Effector memory CD4-positive, alpha-beta T cell (primary cell): ENCODE measurements around the gene NUBP1.
"Not testable (repeated sequence)": the region's sequence is repeated elsewhere in the genome, so short reads cannot be mapped to it uniquely, and the experiment has no call there.

ENCODE experiments used
- DNase-seq, 3 donors: peaks; one replicate each; pipeline ENCODE4 v3.0.0-alpha.2; 2020
- H3K27ac ChIP-seq: 2 replicates; pipeline ENCODE4 v1.7.0; 2013; ENCODE audit warnings: mild to moderate bottlenecking, low read length, moderate library complexity; ENCODE audit not compliant: insufficient read depth, poor library complexity, severe bottlenecking
- H3K27me3 ChIP-seq: replicated peaks from 2 replicates; pipeline ENCODE4 v1.7.0; 2013; ENCODE audit warnings: mild to moderate bottlenecking, low read length; ENCODE audit not compliant: insufficient read depth, control insufficient read depth, poor library complexity, severe bottlenecking
- H3K36me3 ChIP-seq: 2 replicates; pipeline ENCODE4 v1.7.0; 2013; ENCODE audit warnings: mild to moderate bottlenecking, low read length, moderate library complexity; ENCODE audit not compliant: control insufficient read depth, insufficient read depth
- H3K4me1 ChIP-seq: 2 replicates; pipeline ENCODE4 v1.7.0; 2013; ENCODE audit warnings: low read length, mild to moderate bottlenecking; ENCODE audit not compliant: control insufficient read depth, insufficient read depth, poor library complexity, severe bottlenecking
- H3K4me3 ChIP-seq: 2 replicates; pipeline ENCODE4 v1.7.0; 2013; ENCODE audit warnings: low read length, low read depth, mild to moderate bottlenecking; ENCODE audit not compliant: insufficient read depth, poor library complexity, severe bottlenecking
- H3K9me3 ChIP-seq: 2 replicates; pipeline ENCODE4 v1.7.0; 2013; ENCODE audit warnings: mild to moderate bottlenecking, low read length, moderate library complexity; ENCODE audit not compliant: control insufficient read depth

Gene NUBP1

DNA sequence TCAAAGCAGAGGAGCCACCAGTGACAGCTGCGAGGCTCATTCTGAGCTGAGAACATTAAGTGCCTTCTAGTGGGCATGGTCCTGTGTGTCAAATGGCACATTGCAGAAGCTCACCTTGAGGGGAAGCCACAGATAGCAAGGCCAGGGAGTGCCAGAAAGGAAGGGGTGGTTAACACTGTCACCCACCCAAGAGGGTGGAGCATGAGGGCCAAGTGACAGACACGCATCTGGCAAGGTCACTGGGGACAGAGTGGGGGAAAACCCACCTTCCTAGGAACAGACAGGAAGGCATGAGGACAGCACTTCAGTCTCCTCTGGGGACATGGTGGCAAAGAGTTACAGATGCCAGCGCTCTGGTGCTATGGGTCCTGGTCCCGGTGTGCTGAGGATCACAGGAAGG is 22.1 kb downstream of the NUBP1 start:
- no peak overlapping the region for H3K27ac ChIP-seq
- H3K4me3 ChIP-seq: no peak overlapping the region
- H3K9me3 ChIP-seq: no peaks in the 10 kb centered on the region
- H3K4me1 ChIP-seq: no peaks in the 10 kb centered on the region
- peak in 1 of 3 donors; percentile 3 for DNase-seq
- peaks cover 40% of the 10 kb centered on the region for H3K36me3 ChIP-seq
- no peaks in the 10 kb centered on the region for H3K27me3 ChIP-seq

DNA sequence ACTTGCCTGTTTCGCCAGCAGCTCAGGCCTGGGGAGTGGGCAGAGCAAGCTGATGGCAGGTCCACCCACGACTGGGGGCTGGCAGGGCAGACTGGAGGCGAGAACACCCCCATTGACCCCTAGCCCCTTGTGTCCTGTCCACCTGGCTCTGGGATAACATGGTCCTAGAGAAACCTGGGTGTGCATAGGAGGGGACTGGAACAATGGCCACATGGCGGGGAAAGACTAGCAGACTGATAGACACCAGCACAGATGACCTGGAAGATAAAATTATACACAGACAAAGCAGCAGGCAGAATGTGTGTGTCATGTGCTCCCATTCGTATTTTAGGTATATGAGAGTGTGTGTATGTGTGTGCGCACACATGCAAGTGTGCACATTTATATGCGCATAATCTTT is 23.5 kb downstream of the NUBP1 start:
- Histone ChIP-seq H3K27me3 (no peaks in the 10 kb centered on the region), H3K9me3 (no peaks in the 10 kb centered on the region), H3K4me3 (no peak overlapping the region), H3K36me3 (peaks cover 26% of the 10 kb centered on the region), H3K4me1 (no peaks in the 10 kb centered on the region), H3K27ac (no peak overlapping the region)
- no peak for DNase-seq

DNA sequence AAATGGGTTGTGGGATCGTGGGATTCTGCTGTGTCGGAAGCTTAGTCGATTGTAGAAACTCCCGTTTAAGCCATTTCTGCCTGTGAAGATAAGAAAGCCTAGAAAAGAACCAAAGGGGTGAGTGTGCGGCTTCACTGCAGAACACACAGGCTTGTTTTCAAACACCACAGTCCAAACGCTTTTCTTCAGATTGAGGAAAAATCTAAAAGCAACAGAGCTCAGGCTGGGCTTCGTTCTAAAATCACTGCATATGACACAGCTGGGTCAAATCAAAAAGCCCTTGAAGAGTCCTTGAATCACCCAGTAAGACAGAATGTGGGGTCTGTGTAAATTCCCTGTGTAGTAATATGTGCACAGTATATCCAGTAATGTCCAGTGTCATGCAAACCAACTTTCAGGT is 25.7 kb downstream of the NUBP1 start:
- peaks cover 8% of the 10 kb centered on the region for H3K36me3 ChIP-seq
- H3K4me1 ChIP-seq: no peaks in the 10 kb centered on the region
- H3K27me3 ChIP-seq: no peaks in the 10 kb centered on the region
- no peak for DNase-seq
- no peak overlapping the region for H3K4me3 ChIP-seq
- H3K9me3 ChIP-seq: no peaks in the 10 kb centered on the region
- no peak overlapping the region for H3K27ac ChIP-seq

DNA sequence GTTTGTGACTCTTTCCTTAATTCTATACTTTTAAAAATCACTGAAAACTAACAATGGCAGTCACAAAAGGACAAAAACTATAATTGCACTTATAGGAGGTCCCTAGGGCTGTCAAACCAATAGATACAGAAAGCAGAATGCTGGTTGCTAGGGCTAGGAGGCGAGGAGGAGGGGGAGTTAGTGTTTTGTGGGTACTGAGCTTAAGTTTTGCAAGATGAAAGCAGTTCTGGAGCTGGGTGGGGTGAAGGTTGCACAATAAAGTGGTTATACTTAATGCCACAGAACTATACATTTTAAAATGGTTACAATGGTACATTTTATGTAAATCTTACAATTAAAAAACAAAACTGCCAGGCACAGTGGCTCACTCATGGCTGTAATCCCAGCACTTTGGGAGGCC is 27.3 kb downstream of the NUBP1 start:
- no peak for DNase-seq
- peaks cover 8% of the 10 kb centered on the region for H3K36me3 ChIP-seq
- no peaks in the 10 kb centered on the region for H3K4me1 ChIP-seq
- H3K9me3 ChIP-seq: no peaks in the 10 kb centered on the region
- H3K27me3 ChIP-seq: no peaks in the 10 kb centered on the region
- H3K27ac ChIP-seq: no peak overlapping the region
- H3K4me3 ChIP-seq: no peak overlapping the region

DNA sequence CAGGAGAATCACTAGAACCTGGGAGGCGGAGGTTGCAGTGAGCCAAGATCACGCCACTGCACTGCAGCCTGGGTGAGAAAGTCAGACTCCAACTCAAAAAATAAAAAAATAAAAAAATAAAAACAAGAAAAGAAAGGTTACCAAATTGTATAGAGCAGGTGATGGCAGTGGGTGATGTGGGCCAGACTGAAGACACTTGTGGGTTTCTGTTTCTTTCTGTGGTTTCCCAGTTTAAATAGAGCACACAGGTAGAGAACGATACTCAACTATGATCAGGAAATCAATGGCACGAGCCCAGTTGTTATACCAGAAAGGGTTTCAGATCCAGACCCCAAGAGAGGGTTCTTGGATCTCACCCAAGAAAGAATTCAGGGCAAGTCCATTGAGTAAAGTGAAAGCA is 32.6 kb downstream of the NUBP1 start:
- Histone ChIP-seq H3K36me3 (no peaks in the 10 kb centered on the region), H3K27ac (no peak overlapping the region), H3K27me3 (no peaks in the 10 kb centered on the region), H3K4me3 (no peak overlapping the region), H3K9me3 (no peaks in the 10 kb centered on the region), H3K4me1 (no peaks in the 10 kb centered on the region)
- DNase-seq: no peak

DNA sequence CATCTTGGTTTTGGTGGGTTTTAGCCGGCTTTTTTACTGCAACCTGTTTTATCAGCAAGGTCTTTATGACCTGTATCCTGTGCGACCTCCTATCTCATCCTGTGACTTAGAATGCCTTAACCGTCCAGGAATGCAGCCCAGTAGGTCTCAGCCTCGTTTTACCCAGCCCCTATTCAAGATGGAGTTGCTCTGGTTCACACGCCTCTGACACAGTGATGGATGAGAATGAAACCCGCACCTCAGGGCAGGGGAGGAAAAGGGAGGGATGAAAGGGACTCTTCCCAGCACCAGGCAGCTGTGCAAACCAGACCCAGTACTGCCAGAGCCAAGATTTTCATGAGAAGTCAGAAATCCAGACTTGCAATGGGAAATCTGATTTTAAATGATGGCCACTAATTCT is 33.3 kb downstream of the NUBP1 start:
- not testable (repeated sequence) for H3K27ac ChIP-seq, H3K4me3 ChIP-seq, H3K9me3 ChIP-seq, H3K27me3 ChIP-seq, H3K4me1 ChIP-seq, DNase-seq, H3K36me3 ChIP-seq

DNA sequence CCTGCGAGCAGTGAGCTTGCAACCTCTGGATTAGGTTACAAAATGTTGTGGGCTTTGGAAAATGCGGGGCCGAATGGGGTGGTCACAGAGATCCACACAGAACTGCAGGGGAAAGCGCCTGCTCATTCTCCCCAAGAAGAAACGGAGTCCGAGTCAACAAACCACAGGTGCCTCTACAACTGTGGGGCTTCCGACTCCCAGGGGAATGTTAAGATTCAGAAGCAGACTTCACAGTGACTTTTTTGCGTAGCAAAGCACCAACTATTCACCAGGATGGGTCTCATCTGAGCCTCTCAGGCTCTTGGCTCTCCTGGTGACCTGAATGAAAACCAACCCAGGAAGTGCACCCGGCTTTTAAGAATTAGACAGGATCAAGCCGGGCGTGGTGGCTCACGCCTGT is 33.7 kb downstream of the NUBP1 start:
- Histone ChIP-seq H3K4me3 (no peak overlapping the region), H3K27me3 (no peaks in the 10 kb centered on the region), H3K4me1 (no peaks in the 10 kb centered on the region), H3K9me3 (no peaks in the 10 kb centered on the region), H3K27ac (no peak overlapping the region), H3K36me3 (no peaks in the 10 kb centered on the region)
- no peak for DNase-seq

DNA sequence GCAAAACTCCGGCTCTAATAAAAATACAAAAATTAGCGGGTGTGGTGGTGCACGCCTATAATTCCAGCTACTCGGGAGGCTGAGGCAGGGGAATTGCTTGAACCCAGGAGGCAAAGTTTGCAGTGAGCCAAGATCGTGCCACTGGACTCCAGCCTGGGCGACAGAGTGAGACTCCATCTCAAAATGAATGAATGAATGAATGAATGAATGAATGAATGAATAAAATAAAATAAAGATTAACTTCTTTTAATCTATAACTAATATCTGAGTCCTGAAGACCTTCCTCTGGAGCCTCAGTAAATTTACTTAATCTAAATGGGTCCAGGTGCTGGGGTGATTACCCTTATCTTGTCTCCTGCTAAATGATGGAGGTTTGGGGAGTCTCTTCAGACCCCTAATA is 36.3 kb downstream of the NUBP1 start:
- not testable (repeated sequence) for DNase-seq, H3K4me1 ChIP-seq, H3K36me3 ChIP-seq, H3K9me3 ChIP-seq, H3K27ac ChIP-seq, H3K27me3 ChIP-seq, H3K4me3 ChIP-seq

DNA sequence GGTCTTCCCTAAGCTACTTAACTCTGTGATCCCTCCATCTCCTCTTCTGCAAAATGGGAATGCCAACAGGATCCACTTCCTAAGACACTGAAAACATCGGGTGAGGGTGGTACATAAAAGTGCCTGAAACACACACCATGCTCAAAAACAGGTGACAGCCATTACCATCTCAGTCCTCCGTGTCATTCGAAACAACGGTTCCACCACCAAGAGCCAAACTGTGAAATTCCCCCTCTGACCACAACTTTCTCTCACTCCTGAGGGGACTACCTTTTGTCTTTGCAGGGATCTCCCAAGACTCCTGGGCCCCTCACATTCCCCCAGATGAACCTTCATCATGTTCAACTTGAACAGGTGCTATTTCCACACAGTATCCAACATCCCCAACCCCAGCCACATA is 37.0 kb downstream of the NUBP1 start:
- Histone ChIP-seq H3K4me3 (no peak overlapping the region), H3K9me3 (no peaks in the 10 kb centered on the region), H3K27me3 (no peaks in the 10 kb centered on the region), H3K4me1 (no peaks in the 10 kb centered on the region), H3K36me3 (no peaks in the 10 kb centered on the region), H3K27ac (no peak overlapping the region)
- no peak for DNase-seq

DNA sequence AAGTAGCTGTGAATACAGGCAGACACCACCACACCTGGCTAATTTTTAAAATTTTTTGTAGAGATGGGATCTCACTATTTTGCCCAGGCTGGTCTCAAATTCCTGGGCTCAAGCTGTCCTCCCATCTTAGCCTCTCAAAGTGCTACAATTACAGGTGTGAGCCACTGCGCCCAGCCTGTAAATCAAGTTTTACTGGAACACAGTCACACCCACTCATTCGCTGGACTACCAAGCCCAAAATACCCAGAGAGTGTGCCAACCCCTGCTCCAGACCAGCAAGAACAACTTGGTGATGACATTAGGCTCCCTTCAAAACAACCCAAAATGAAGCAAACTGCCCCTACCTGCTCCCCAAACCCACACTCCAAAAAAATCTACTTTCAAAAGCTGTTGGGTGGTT is 39.0 kb downstream of the NUBP1 start:
- Histone ChIP-seq H3K9me3 (no peaks in the 10 kb centered on the region), H3K27ac (no peak overlapping the region), H3K4me1 (no peaks in the 10 kb centered on the region), H3K4me3 (no peak overlapping the region), H3K27me3 (no peaks in the 10 kb centered on the region), H3K36me3 (no peaks in the 10 kb centered on the region)
- no peak for DNase-seq

DNA sequence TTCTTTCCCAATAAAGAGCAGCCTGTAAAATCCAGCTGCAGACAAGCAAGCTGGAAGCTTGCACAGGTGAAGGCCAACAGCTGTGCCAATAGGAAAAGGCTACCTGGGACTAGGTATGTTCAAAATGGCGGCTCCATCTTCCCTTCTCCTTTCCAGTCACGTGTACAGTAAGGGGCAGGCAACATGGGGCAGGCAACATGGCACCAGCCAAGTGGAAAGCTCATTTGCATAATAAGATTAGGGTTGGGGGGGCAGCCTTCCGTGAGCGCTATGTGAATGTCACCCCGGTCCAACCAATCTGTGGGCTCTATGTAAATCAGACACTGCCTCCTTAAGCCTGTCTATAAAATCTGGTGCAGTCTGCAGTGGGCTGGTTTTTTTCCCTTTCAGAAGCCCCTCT is 43.7 kb downstream of the NUBP1 start:
- Histone ChIP-seq H3K27me3 (no peaks in the 10 kb centered on the region), H3K36me3 (no peaks in the 10 kb centered on the region), H3K9me3 (no peaks in the 10 kb centered on the region), H3K4me3 (no peak overlapping the region), H3K4me1 (no peaks in the 10 kb centered on the region), H3K27ac (no peak overlapping the region)
- no peak for DNase-seq
